HepG2 (cell line): Measurements from ENCODE around the gene FPGS. TPM values are rescaled to one million over a fixed set of nuclear protein-coding genes. Genes with fewer than 3 reads are reported as not detected.
A peak's percentile ranks its signal among the peaks of the same experiment; 100 is the strongest.

Experiments used
- BORCS8-MEF2B ChIP-seq: sonication (generic); formaldehyde crosslinking; IDR thresholded peaks from 2 replicates; pipeline ENCODE4 v1.8.0; 2022; ENCODE audit warnings: mild to moderate bottlenecking, missing genetic modification reagents
- CENPX ChIP-seq: sonication (generic); formaldehyde crosslinking; IDR thresholded peaks from 2 replicates; pipeline ENCODE4 v1.9.0; 2021; ENCODE audit warnings: mild to moderate bottlenecking, missing genetic modification reagents, moderate library complexity
- MIER2 ChIP-seq: IDR thresholded peaks from 2 replicates; pipeline ENCODE4 v1.6.1; 2016; ENCODE audit warnings: missing biosample characterization, missing genetic modification reagents
- MXI1 ChIP-seq: IDR thresholded peaks from 3 replicates; pipeline ENCODE4 v1.6.1; 2012; ENCODE audit warnings: low read depth, low read length, inconsistent platforms, borderline replicate concordance
- NFIB ChIP-seq: sonication (generic); formaldehyde crosslinking; IDR thresholded peaks from 2 replicates; pipeline ENCODE4 v1.9.0; 2021; ENCODE audit warnings: missing genetic modification reagents, mild to moderate bottlenecking, borderline replicate concordance
- PITX1 ChIP-seq: sonication (generic); formaldehyde crosslinking; IDR thresholded peaks from 2 replicates; pipeline ENCODE4 v1.5.1; 2020; ENCODE audit warnings: mild to moderate bottlenecking, missing genetic modification reagents
- RBM22 ChIP-seq: fragments of 200-400 bp; formaldehyde crosslinking; optimal IDR thresholded peaks from 2 replicates; pipeline ENCODE3; 2017; ENCODE audit warnings: mild to moderate bottlenecking, low read length, moderate library complexity
- SATB2 ChIP-seq: sonication (generic); formaldehyde crosslinking; IDR thresholded peaks from 2 replicates; pipeline ENCODE4 v1.5.0; 2020; ENCODE audit warnings: missing genetic modification reagents
- SP1 ChIP-seq, 2 experiments: fragments of 450-650 bp in 1 of 2; sonication (generic) in 1 of 2; formaldehyde crosslinking in 1 of 2; IDR thresholded peaks; 2 replicates each; pipeline versions ENCODE4 v1.4.0 to v1.6.1; 2016 to 2020; ENCODE audit warnings: missing genetic modification reagents in 1 of 2
- TP53 ChIP-seq: sonication (generic); formaldehyde crosslinking; conservative IDR thresholded peaks from 2 replicates; pipeline ENCODE4 v1.4.0; 2020; ENCODE audit warnings: missing genetic modification reagents
- XBP1 ChIP-seq: sonication (generic); formaldehyde crosslinking; IDR thresholded peaks from 2 replicates; pipeline ENCODE4 v1.5.0; 2020; ENCODE audit warnings: missing genetic modification reagents
- ZEB1 ChIP-seq: IDR thresholded peaks from 2 replicates; pipeline ENCODE4 v1.6.1; 2012; ENCODE audit warnings: mild to moderate bottlenecking, low read depth, inconsistent platforms; ENCODE audit not compliant: insufficient replicate concordance
- ZFP36 ChIP-seq: fragments of 150-350 bp; IDR thresholded peaks from 2 replicates; pipeline ENCODE4 v1.6.1; 2018; ENCODE audit warnings: borderline replicate concordance, low read length, low read depth; ENCODE audit not compliant: partially characterized antibody
- polyA plus RNA-seq, 8 experiments: library from polyadenylated mRNA; depleted of rRNA in 3 of 8; stranded (reverse) in 7 of 8; unstranded in 1 of 8; fragments of >200 nt; fragmentation: Illumina TruSeq in 4 of 8; extraction: Trizol in 4 of 8; gene quantifications; 2 replicates each; pipeline versions ENCODE4 v1.2.1 to v1.2.3, GENCODE V29; 2011 to 2016; ENCODE audit warnings: low read depth in 4 of 8, missing spikeins in 1 of 8, mixed read lengths in 1 of 8; ENCODE audit not compliant: insufficient read depth in 1 of 8
- total RNA-seq, 5 experiments: library from RNA; depleted of rRNA; stranded (reverse); fragments of >200 nt; fragmentation: Illumina TruSeq; extraction: Trizol; gene quantifications; 2 replicates each; pipeline ENCODE4 v1.2.3, GENCODE V29; 2016; ENCODE audit warnings: low read depth in 1 of 5
- TF ChIP-seq, protein P1 (sequence below): sonication (generic); formaldehyde crosslinking; IDR thresholded peaks from 2 replicates; pipeline ENCODE4 v1.5.0; 2020; ENCODE audit warnings: mild to moderate bottlenecking, missing genetic modification reagents, borderline replicate concordance
- TF ChIP-seq, protein P2 (sequence below): sonication (generic); formaldehyde crosslinking; IDR thresholded peaks from 2 replicates; pipeline ENCODE4 v1.4.0; 2020; ENCODE audit warnings: missing genetic modification reagents
- TF ChIP-seq, protein P3 (sequence below): sonication (generic); formaldehyde crosslinking; conservative IDR thresholded peaks from 2 replicates; pipeline ENCODE4 v1.4.0; 2020; ENCODE audit warnings: missing genetic modification reagents

FPGS gene
- total and polyA plus RNA-seq, 2 of the 13 experiments (the other 11 are each of a cell fraction or from before 2014, with no cell fraction given) = 35.6 to 36.8 TPM

DNA sequence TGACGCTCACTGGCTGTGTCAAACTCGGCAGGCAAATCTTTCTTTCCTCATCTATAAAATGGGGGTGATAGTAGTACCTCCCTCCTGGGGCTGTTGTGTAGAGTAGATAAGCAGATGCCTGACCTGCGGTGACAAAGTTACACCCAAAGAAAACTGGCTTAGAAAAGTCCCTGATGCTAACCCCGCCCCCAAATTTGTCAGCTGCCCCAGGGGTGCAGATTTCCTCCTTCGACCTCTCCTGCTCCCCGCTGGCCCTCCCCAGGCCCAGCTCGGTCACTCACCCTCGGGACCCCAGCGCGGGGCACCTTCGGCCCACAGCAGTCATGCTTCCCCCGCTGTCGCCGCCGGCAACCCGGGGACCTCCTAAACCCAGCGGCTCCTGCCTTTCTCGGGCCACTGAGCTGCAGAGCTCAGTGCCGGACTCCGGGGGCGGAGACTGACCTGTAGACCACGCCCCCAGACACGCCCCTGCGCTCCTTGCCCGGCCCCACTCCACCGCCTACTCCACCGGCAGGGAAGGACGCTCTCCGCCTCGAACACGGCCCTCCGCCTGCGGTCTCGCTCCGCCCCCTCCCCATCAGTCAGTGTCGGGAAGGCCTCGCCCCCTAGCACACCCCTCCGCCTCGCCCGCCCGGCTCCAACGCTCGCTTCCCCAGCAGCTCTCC, 31.6 kb upstream of the FPGS start (continued):
- TF ChIP-seq ZFP36 = no peak
- no peak for TF ChIP-seq XBP1 (CRISPR knock-in tag)
- no peak for TF ChIP-seq CENPX (CRISPR knock-in tag)
- TF ChIP-seq MIER2 = no peak
- TF ChIP-seq, protein P1, sequence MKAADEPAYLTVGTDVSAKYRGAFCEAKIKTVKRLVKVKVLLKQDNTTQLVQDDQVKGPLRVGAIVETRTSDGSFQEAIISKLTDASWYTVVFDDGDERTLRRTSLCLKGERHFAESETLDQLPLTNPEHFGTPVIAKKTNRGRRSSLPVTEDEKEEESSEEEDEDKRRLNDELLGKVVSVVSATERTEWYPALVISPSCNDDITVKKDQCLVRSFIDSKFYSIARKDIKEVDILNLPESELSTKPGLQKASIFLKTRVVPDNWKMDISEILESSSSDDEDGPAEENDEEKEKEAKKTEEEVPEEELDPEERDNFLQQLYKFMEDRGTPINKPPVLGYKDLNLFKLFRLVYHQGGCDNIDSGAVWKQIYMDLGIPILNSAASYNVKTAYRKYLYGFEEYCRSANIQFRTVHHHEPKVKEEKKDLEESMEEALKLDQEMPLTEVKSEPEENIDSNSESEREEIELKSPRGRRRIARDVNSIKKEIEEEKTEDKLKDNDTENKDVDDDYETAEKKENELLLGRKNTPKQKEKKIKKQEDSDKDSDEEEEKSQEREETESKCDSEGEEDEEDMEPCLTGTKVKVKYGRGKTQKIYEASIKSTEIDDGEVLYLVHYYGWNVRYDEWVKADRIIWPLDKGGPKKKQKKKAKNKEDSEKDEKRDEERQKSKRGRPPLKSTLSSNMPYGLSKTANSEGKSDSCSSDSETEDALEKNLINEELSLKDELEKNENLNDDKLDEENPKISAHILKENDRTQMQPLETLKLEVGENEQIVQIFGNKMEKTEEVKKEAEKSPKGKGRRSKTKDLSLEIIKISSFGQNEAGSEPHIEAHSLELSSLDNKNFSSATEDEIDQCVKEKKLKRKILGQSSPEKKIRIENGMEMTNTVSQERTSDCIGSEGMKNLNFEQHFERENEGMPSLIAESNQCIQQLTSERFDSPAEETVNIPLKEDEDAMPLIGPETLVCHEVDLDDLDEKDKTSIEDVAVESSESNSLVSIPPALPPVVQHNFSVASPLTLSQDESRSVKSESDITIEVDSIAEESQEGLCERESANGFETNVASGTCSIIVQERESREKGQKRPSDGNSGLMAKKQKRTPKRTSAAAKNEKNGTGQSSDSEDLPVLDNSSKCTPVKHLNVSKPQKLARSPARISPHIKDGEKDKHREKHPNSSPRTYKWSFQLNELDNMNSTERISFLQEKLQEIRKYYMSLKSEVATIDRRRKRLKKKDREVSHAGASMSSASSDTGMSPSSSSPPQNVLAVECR (CRISPR knock-in tag) = no peak; the same call in 1 of the 2 replicates
- TF ChIP-seq, protein P2, sequence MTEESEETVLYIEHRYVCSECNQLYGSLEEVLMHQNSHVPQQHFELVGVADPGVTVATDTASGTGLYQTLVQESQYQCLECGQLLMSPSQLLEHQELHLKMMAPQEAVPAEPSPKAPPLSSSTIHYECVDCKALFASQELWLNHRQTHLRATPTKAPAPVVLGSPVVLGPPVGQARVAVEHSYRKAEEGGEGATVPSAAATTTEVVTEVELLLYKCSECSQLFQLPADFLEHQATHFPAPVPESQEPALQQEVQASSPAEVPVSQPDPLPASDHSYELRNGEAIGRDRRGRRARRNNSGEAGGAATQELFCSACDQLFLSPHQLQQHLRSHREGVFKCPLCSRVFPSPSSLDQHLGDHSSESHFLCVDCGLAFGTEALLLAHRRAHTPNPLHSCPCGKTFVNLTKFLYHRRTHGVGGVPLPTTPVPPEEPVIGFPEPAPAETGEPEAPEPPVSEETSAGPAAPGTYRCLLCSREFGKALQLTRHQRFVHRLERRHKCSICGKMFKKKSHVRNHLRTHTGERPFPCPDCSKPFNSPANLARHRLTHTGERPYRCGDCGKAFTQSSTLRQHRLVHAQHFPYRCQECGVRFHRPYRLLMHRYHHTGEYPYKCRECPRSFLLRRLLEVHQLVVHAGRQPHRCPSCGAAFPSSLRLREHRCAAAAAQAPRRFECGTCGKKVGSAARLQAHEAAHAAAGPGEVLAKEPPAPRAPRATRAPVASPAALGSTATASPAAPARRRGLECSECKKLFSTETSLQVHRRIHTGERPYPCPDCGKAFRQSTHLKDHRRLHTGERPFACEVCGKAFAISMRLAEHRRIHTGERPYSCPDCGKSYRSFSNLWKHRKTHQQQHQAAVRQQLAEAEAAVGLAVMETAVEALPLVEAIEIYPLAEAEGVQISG (CRISPR knock-in tag) = peak; percentile 51
- no peak for TF ChIP-seq RBM22
- TF ChIP-seq ZEB1 = no peak
- no peak for TF ChIP-seq TP53 (CRISPR knock-in tag)
- TF ChIP-seq SATB2 (CRISPR knock-in tag) = no peak
- TF ChIP-seq PITX1 (CRISPR knock-in tag) = no peak
- TF ChIP-seq, protein P3, sequence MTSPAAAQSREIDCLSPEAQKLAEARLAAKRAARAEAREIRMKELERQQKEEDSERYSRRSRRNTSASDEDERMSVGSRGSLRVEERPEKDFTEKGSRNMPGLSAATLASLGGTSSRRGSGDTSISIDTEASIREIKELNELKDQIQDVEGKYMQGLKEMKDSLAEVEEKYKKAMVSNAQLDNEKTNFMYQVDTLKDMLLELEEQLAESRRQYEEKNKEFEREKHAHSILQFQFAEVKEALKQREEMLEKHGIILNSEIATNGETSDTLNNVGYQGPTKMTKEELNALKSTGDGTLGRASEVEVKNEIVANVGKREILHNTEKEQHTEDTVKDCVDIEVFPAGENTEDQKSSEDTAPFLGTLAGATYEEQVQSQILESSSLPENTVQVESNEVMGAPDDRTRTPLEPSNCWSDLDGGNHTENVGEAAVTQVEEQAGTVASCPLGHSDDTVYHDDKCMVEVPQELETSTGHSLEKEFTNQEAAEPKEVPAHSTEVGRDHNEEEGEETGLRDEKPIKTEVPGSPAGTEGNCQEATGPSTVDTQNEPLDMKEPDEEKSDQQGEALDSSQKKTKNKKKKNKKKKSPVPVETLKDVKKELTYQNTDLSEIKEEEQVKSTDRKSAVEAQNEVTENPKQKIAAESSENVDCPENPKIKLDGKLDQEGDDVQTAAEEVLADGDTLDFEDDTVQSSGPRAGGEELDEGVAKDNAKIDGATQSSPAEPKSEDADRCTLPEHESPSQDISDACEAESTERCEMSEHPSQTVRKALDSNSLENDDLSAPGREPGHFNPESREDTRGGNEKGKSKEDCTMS (CRISPR knock-in tag) = no peak
- TF ChIP-seq SP1 (IDR thresholded peaks at IDR 0.05) = peak; percentile 85
- TF ChIP-seq SP1 (CRISPR knock-in tag; IDR thresholded peaks at IDR 0.05) = peak; percentile 91
- TF ChIP-seq BORCS8-MEF2B (CRISPR knock-in tag) = no peak
- peak; percentile 66; the same call in 1 of the 3 replicates for TF ChIP-seq MXI1
- no peak for TF ChIP-seq NFIB (CRISPR knock-in tag)
